Suprapubic skin (tissue), 4 donors: ENCODE results near the gene CLDND2.

Experiments
- CTCF ChIP-seq, 2 donors: fragments of 200-600 bp in 1 of 2; fragments of 450-650 bp in 1 of 2; sonication (generic) in 1 of 2; IDR thresholded peaks; one replicate each; pipeline ENCODE4 v1.5.1; 2016 to 2019; ENCODE audit warnings: antibody characterized with exemption in 2 of 2, mild to moderate bottlenecking in 1 of 2, moderate library complexity in 1 of 2
- POLR2A ChIP-seq, 2 donors: fragments of 450-650 bp; IDR thresholded peaks; one replicate each; pipeline ENCODE4 v1.6.1; 2017; ENCODE audit warnings: antibody characterized with exemption in 2 of 2, mild to moderate bottlenecking in 2 of 2, moderate library complexity in 2 of 2
- POLR2AphosphoS5 ChIP-seq, 3 donors: sonication (generic); formaldehyde crosslinking; IDR thresholded peaks; one replicate each; pipeline ENCODE4 v1.6.1; 2017; ENCODE audit warnings: antibody characterized with exemption in 3 of 3

DNA sequence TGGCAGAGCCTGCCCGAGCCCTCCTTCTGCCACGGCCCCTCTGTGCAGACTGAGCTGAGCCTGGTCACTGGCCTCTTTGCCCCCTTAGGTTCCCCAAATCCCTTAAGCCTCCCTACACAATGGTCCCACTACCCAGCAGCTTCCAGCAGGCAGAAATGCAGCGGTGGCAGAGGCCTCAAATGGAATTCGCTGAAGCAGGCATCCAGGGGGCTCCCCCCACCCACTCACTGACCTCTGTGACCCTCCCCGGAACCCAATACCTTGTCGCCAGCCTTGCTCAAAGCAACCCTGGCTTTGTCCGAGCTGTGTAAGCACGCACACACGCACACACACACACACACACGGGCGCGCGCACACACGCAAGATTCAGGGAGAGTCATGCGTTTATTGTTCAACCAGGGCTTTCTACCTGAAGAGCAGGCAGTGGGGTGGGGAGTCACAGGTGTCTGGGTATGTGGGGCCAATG lies 19.2 kb upstream of the CLDND2 start, which contains the start of gene LIM2:
- TF ChIP-seq POLR2A (IDR thresholded peaks at IDR 0.05) (no peak), POLR2AphosphoS5 (IDR thresholded peaks at IDR 0.05) (no peak), CTCF (IDR thresholded peaks at IDR 0.05) (no peak)
